ENCODE measurements around the gene NFATC2IP.

DNA sequence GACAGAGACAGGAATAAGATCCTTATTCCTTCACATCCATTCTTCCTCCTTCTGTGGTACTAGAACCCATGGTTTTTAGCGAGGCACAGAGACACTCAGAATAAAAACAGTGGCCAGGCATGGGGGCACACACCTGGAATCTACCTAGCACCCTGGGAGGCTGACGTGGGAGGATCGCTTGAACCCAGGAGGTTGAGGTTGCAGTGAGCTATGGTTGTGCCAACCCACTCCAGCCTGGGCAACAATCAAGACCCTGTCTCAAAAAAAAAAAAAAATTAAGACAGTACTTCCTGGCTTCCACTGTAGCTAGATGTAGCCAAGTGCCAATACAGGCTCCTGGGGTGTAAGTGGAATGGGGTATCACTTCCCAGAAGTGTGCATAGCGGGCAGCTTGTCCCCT is 16.4 kb downstream of the NFATC2IP start:
- TF ChIP-seq, protein P1, sequence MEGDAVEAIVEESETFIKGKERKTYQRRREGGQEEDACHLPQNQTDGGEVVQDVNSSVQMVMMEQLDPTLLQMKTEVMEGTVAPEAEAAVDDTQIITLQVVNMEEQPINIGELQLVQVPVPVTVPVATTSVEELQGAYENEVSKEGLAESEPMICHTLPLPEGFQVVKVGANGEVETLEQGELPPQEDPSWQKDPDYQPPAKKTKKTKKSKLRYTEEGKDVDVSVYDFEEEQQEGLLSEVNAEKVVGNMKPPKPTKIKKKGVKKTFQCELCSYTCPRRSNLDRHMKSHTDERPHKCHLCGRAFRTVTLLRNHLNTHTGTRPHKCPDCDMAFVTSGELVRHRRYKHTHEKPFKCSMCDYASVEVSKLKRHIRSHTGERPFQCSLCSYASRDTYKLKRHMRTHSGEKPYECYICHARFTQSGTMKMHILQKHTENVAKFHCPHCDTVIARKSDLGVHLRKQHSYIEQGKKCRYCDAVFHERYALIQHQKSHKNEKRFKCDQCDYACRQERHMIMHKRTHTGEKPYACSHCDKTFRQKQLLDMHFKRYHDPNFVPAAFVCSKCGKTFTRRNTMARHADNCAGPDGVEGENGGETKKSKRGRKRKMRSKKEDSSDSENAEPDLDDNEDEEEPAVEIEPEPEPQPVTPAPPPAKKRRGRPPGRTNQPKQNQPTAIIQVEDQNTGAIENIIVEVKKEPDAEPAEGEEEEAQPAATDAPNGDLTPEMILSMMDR (IDR thresholded peaks at IDR 0.05) = no peak
- TF ChIP-seq POLR2A (IDR thresholded peaks at IDR 0.05; ENCODE audit: low read length) (no peak), KDM5A (IDR thresholded peaks at IDR 0.05) (no peak), FOXS1 (CRISPR knock-in tag; IDR thresholded peaks at IDR 0.05) (no peak), REST (IDR thresholded peaks at IDR 0.05) (no peak), RNF2 (IDR thresholded peaks at IDR 0.05; ENCODE audit: borderline replicate concordance, low read depth) (no peak), EP300 (IDR thresholded peaks at IDR 0.05) (no peak)

All from A549 (cell line).